Esophagus muscularis mucosa (tissue), 4 donors: ENCODE results near the gene CEP19. TPM values are rescaled to one million over a fixed set of nuclear protein-coding genes. Genes with fewer than 3 reads are reported as not detected.

Source experiments
- DNase-seq: peaks from one replicate; pipeline ENCODE4 v3.0.0-alpha.2; 2017; ENCODE audit errors: extremely low spot score
- H3K27ac ChIP-seq, 4 donors: fragments of 200-600 bp; sonication (generic); replicated peaks in 1 of 4; 1 replicate in 3 of 4; 2 replicates in 1 of 4; pipeline ENCODE4 v1.5.1; 2016 to 2019; ENCODE audit warnings: mild to moderate bottlenecking in 1 of 4
- H3K27me3 ChIP-seq, 4 donors: fragments of 200-600 bp; sonication (generic); one replicate each; pipeline versions ENCODE4 v1.5.1 to v1.6.0; 2016 to 2019
- H3K36me3 ChIP-seq, 4 donors: fragments of 200-600 bp; sonication (generic); one replicate each; pipeline ENCODE4 v1.5.1; 2016 to 2019
- H3K4me1 ChIP-seq, 4 donors: fragments of 200-600 bp; sonication (generic); one replicate each; pipeline ENCODE4 v1.5.1; 2016 to 2019
- H3K4me3 ChIP-seq, 4 donors: fragments of 200-600 bp; sonication (generic); 1 replicate in 2 of 4; 2 replicates in 2 of 4; pipeline ENCODE4 v1.5.1; 2016 to 2019; ENCODE audit warnings: mild to moderate bottlenecking in 4 of 4, moderate library complexity in 1 of 4
- H3K9me3 ChIP-seq, 4 donors: fragments of 200-600 bp; sonication (generic); 1 replicate in 3 of 4; 2 replicates in 1 of 4; pipeline ENCODE4 v1.5.1; 2016 to 2019
- EP300 ChIP-seq: sonication (generic); formaldehyde crosslinking; IDR thresholded peaks from one replicate; pipeline ENCODE4 v1.6.1; 2017; ENCODE audit warnings: antibody characterized with exemption
- POLR2A ChIP-seq: fragments of 450-650 bp; IDR thresholded peaks from one replicate; pipeline ENCODE4 v1.6.1; 2017; ENCODE audit warnings: antibody characterized with exemption, moderate library complexity, mild to moderate bottlenecking, low read depth
- POLR2AphosphoS5 ChIP-seq, 2 donors: sonication (generic); formaldehyde crosslinking; IDR thresholded peaks; one replicate each; pipeline ENCODE4 v1.6.1; 2017; ENCODE audit warnings: antibody characterized with exemption in 2 of 2
- WGBS: methylation state at CpG from one replicate; pipeline ENCODE4 v1.1.5; 2018; 5-methylcytosine and 5-hydroxymethylcytosine counted together
- intact Hi-C: fragments of 100-400 bp; cut with DNase I; formaldehyde crosslinking; loops from one replicate; pipeline ENCODE4 v1.15.1; 2023
- small RNA-seq, 3 donors: library from RNA; depleted of rRNA; stranded (forward); fragments of <200 nt; gene quantifications; one replicate each; pipeline ENCODE3, GENCODE V24; 2016
- total RNA-seq, 4 donors: library from RNA; depleted of rRNA; stranded (reverse); fragments of >200 nt; gene quantifications; one replicate each; pipeline versions ENCODE4 v1.1.0 to v1.2.1, GENCODE V29; 2016
- TF ChIP-seq, protein P1 (sequence below), 3 experiments: fragments of 200-600 bp in 2 of 3; fragments of 450-650 bp in 1 of 3; sonication (generic) in 2 of 3; IDR thresholded peaks; one replicate each; pipeline ENCODE4 v1.5.1; 2017 to 2019; ENCODE audit warnings: antibody characterized with exemption in 3 of 3, mild to moderate bottlenecking in 2 of 3, moderate library complexity in 1 of 3

Gene CEP19
- total RNA-seq, 4 donors from 2014 or later, result 1.5 to 4.0 (median 3.3) TPM

DNA sequence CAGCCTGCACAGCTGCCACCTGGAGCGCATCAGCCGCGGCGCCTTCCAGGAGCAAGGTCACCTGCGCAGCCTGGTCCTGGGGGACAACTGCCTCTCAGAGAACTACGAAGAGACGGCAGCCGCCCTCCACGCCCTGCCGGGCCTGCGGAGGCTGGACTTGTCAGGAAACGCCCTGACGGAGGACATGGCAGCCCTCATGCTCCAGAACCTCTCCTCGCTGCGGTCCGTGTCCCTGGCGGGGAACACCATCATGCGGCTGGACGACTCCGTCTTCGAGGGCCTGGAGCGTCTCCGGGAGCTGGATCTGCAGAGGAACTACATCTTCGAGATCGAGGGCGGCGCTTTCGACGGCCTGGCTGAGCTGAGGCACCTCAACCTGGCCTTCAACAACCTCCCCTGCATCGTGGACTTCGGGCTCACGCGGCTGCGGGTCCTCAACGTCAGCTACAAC, 52.1 kb downstream of the CEP19 start:
- no peak for TF ChIP-seq POLR2A
- TF ChIP-seq EP300, result no peak
- TF ChIP-seq, protein P1, sequence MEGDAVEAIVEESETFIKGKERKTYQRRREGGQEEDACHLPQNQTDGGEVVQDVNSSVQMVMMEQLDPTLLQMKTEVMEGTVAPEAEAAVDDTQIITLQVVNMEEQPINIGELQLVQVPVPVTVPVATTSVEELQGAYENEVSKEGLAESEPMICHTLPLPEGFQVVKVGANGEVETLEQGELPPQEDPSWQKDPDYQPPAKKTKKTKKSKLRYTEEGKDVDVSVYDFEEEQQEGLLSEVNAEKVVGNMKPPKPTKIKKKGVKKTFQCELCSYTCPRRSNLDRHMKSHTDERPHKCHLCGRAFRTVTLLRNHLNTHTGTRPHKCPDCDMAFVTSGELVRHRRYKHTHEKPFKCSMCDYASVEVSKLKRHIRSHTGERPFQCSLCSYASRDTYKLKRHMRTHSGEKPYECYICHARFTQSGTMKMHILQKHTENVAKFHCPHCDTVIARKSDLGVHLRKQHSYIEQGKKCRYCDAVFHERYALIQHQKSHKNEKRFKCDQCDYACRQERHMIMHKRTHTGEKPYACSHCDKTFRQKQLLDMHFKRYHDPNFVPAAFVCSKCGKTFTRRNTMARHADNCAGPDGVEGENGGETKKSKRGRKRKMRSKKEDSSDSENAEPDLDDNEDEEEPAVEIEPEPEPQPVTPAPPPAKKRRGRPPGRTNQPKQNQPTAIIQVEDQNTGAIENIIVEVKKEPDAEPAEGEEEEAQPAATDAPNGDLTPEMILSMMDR (IDR thresholded peaks at IDR 0.05), result no peak
- TF ChIP-seq POLR2AphosphoS5 (IDR thresholded peaks at IDR 0.05), result no peak
- Histone ChIP-seq H3K36me3 (peaks cover 16 to 32% (median 21%) of the 10 kb centered on the region in 4 donors), H3K4me3 (no peak overlapping the region), H3K27me3 (no peaks in the 10 kb centered on the region), H3K27ac (no peak overlapping the region), H3K9me3 (no peaks in the 10 kb centered on the region), H3K4me1 (no peaks in the 10 kb centered on the region)
- WGBS, result 95% methylated on average over 22 of the region's 35 CpGs
- intact Hi-C loops, result no loop called here
- DNase-seq, result no peak

Small RNAs within 50 kb of the gene (small RNA-seq; reads per million reads assigned to genes)
- gene RNU4-89P (0 reads per million in 3 donors), gene RNU6-646P (0 reads per million in 3 donors)

Other genes with a start within 250 kb of the CEP19 start
- gene RNF168, start 208.5 kb downstream of the CEP19 start, total RNA-seq, result 10 to 100 TPM; 17.2 to 23.0 (median 22.3) TPM
- not detected for gene SMCO1, start 196.9 kb downstream of the CEP19 start, total RNA-seq
- 1 to 10 TPM; 3.8 to 8.7 (median 5.6) TPM for gene WDR53, start 143.7 kb downstream of the CEP19 start, total RNA-seq
- gene FBXO45, start 143.6 kb downstream of the CEP19 start, total RNA-seq, result 10 to 100 TPM in 2 of 4 donors, 1 to 10 TPM in 2; 9.0 to 14.7 (median 9.8) TPM
- gene NRROS, start 72.6 kb downstream of the CEP19 start, total RNA-seq, result 1 to 10 TPM; 6.2 to 8.5 (median 7.3) TPM
- gene PIGX, start 127 bp upstream of the CEP19 start, total RNA-seq, result 10 to 100 TPM; 23.0 to 31.6 (median 25.2) TPM
- gene PAK2, start 27.6 kb upstream of the CEP19 start, total RNA-seq, result 10 to 100 TPM; 47.2 to 52.4 (median 51.6) TPM
- gene SENP5, start 155.7 kb upstream of the CEP19 start, total RNA-seq, result 10 to 100 TPM; 43.7 to 45.4 (median 44.1) TPM
- gene NCBP2, start 230.3 kb upstream of the CEP19 start, total RNA-seq, result 10 to 100 TPM; 37.8 to 54.3 (median 45.8) TPM